Effector CD8-positive, alpha-beta T cell (primary cell): ENCODE data around the gene MLLT3.
A peak's percentile ranks its signal among the peaks of the same experiment; 100 is the strongest.

ENCODE experiments used
- DNase-seq: peaks from one replicate; lab custom pipeline; 2025; lab: John Stamatoyannopoulos, UW

Gene MLLT3

GRCh38 chr9:20382460-20383071 lies 239.7 kb downstream of the MLLT3 start:
- no peak for DNase-seq

- DNase-seq = no peak
Observed at GRCh38 chr9:20380546-20380945, 241.8 kb downstream of the MLLT3 start.

- DNase-seq = no peak
Observed at GRCh38 chr9:20379804-20380225, 242.5 kb downstream of the MLLT3 start.

GRCh38 chr9:20378851-20379250 lies 243.4 kb downstream of the MLLT3 start:
- no peak for DNase-seq

GRCh38 chr9:20377790-20378189 lies 244.5 kb downstream of the MLLT3 start:
- DNase-seq = no peak

GRCh38 chr9:20376731-20377375 lies 245.4 kb downstream of the MLLT3 start:
- no peak for DNase-seq

- no peak for DNase-seq
Observed at GRCh38 chr9:20376042-20376441, 246.3 kb downstream of the MLLT3 start.

- no peak for DNase-seq
Observed at GRCh38 chr9:20373263-20373662, 249.0 kb downstream of the MLLT3 start.

- DNase-seq = no peak
Observed at GRCh38 chr9:20369391-20369790, 252.9 kb downstream of the MLLT3 start.

- DNase-seq = no peak
Observed at GRCh38 chr9:20367855-20368254, 254.4 kb downstream of the MLLT3 start.

GRCh38 chr9:20364959-20365358 lies 257.3 kb downstream of the MLLT3 start:
- DNase-seq = no peak

GRCh38 chr9:20363233-20363632 lies 259.1 kb downstream of the MLLT3 start:
- DNase-seq = no peak

- DNase-seq = no peak
Observed at GRCh38 chr9:20361656-20362570, 260.4 kb downstream of the MLLT3 start.

- DNase-seq = no peak
Observed at GRCh38 chr9:20361229-20361628, 261.1 kb downstream of the MLLT3 start.

GRCh38 chr9:20358207-20358606 lies 264.1 kb downstream of the MLLT3 start:
- no peak for DNase-seq

GRCh38 chr9:20357037-20357432 lies 265.3 kb downstream of the MLLT3 start:
- no peak for DNase-seq

GRCh38 chr9:20356403-20357036 lies 265.8 kb downstream of the MLLT3 start:
- DNase-seq = peak; percentile 6

- no peak for DNase-seq
Observed at GRCh38 chr9:20355022-20355421, 267.3 kb downstream of the MLLT3 start.

GRCh38 chr9:20353931-20354652 lies 268.2 kb downstream of the MLLT3 start:
- DNase-seq = no peak

- no peak for DNase-seq
Observed at GRCh38 chr9:20353524-20353923, 268.8 kb downstream of the MLLT3 start.

- DNase-seq = no peak
Observed at GRCh38 chr9:20352591-20352990, 269.7 kb downstream of the MLLT3 start.

GRCh38 chr9:20351715-20352114 lies 270.6 kb downstream of the MLLT3 start:
- DNase-seq = no peak
